PFSK-1 (cell line): ENCODE measurements around the gene NBEA.

Source experiments
- FOXP2 ChIP-seq: optimal IDR thresholded peaks from 2 replicates; pipeline ENCODE3; 2011; ENCODE audit warnings: borderline replicate concordance, control low read depth, inconsistent platforms; ENCODE audit not compliant: insufficient read depth; ENCODE audit errors: extremely low read length, extremely low read depth
- POLR2AphosphoS5 ChIP-seq: IDR thresholded peaks from 2 replicates; pipeline ENCODE4 v1.6.1; 2012; ENCODE audit warnings: low read depth, mild to moderate bottlenecking, control low read depth, low read length, moderate library complexity
- REST ChIP-seq, 2 experiments: IDR thresholded peaks; 2 replicates each; pipeline versions ENCODE4 v1.6.1 to v1.8.0; 2011 to 2012; ENCODE audit warnings: low read depth in 2 of 2, low read length in 2 of 2, control low read depth in 1 of 2, inconsistent platforms in 1 of 2, mild to moderate bottlenecking in 1 of 2, moderate library complexity in 1 of 2; ENCODE audit not compliant: insufficient read depth in 1 of 2
- SIN3A ChIP-seq: IDR thresholded peaks from 2 replicates; pipeline ENCODE4 v1.6.1; 2012; ENCODE audit warnings: mild to moderate bottlenecking, low read length, moderate library complexity, borderline replicate concordance; ENCODE audit not compliant: insufficient read depth
- TAF1 ChIP-seq: IDR thresholded peaks from 2 replicates; pipeline ENCODE4 v1.6.1; 2012; ENCODE audit warnings: low read length, control low read depth, borderline replicate concordance; ENCODE audit not compliant: insufficient read depth

The NBEA gene

GRCh38 chr13:35567406-35567980 lies 625.4 kb downstream of the NBEA start:
- TF ChIP-seq POLR2AphosphoS5: no peak
- TF ChIP-seq REST (IDR thresholded peaks at IDR 0.05; ENCODE audit: insufficient read depth in 1 of 2, low read depth in 2 of 2, low read length in 2 of 2): no peak
- no peak for TF ChIP-seq SIN3A
- TF ChIP-seq TAF1: no peak
- TF ChIP-seq FOXP2: no peak

- TF ChIP-seq POLR2AphosphoS5 (no peak), FOXP2 (no peak), SIN3A (no peak), REST (IDR thresholded peaks at IDR 0.05; ENCODE audit: insufficient read depth in 1 of 2, low read depth in 2 of 2, low read length in 2 of 2) (no peak), TAF1 (no peak)
Measured at GRCh38 chr13:35573639-35574038, 631.6 kb downstream of the NBEA start.

GRCh38 chr13:35592457-35592856 lies 650.4 kb downstream of the NBEA start:
- TF ChIP-seq FOXP2 (no peak), SIN3A (no peak), POLR2AphosphoS5 (no peak), TAF1 (no peak), REST (IDR thresholded peaks at IDR 0.05; ENCODE audit: insufficient read depth in 1 of 2, low read depth in 2 of 2, low read length in 2 of 2) (no peak)

DNA sequence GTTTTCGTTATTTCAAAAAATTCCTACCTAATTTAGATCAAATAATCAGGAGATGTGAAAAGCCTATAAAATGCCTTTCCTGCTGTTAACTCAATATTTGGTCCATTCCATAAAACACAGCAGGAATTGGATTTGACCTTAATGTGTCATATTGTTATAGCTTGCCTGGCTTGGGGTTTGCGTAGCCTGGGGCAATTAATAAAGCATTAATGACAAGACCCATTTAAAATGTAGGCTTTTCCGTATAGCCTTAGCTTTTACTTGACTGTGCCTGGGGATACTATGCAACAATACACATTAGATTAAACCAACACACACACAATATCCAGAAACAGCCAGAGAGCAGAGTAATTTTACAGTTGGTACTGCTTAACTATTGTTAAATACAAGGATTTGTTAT lies 651.6 kb downstream of the NBEA start:
- no peak for TF ChIP-seq TAF1
- no peak for TF ChIP-seq FOXP2
- TF ChIP-seq POLR2AphosphoS5: no peak
- no peak for TF ChIP-seq SIN3A

GRCh38 chr13:35594096-35594495 lies 652.0 kb downstream of the NBEA start:
- TF ChIP-seq TAF1 (no peak), REST (IDR thresholded peaks at IDR 0.05; ENCODE audit: insufficient read depth in 1 of 2, low read depth in 2 of 2, low read length in 2 of 2) (no peak), POLR2AphosphoS5 (no peak), FOXP2 (no peak), SIN3A (no peak)
